Measurements from ENCODE around the gene NUS1. TPM values are rescaled to one million over a fixed set of nuclear protein-coding genes. Genes with fewer than 3 reads are reported as not detected.

The NUS1 gene
- total and polyA plus RNA-seq, 2 of the 4 experiments (the other 2 are of a cell fraction) = 11.8 to 19.6 TPM

DNA sequence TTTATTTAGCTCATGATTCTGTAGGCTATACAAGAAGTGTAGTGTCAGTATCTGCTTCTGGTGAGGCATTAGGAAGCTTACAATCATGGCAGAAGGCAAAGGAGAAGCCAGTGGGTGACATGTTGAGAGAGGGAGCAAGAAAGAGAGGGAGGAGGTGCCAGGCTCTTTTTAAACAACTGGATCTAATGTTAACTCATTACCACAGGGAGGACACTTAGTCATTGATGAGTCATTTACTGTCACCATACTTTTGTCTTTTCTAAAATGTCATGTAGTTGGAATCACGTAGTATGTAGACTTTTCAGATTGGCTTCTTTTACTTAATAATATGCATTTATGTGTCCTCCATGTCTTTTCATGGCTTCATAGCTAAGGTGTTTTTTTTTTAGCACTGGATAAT lies 58.1 kb downstream of the NUS1 start:
- H3K4me2 ChIP-seq (ENCODE audit: low read depth, low read length) = no peak overlapping the region
- ATAC-seq (ENCODE audit: low read depth) (no peak), DNase-seq (no peak)
- POLR2A ChIA-PET (ENCODE audit: unreplicated experiment) = no interaction called here
- H3K9ac ChIP-seq (ENCODE audit: low read depth, low read length) = no peak overlapping the region
- no peak overlapping the region for H3K14ac ChIP-seq (replicated peaks; ENCODE audit: low read depth, low read length)
- dilution Hi-C loops (cut with HindIII; ENCODE audit: low sequenced_read_pairs, unreplicated experiment) (no loop called here), in situ Hi-C loops (cut with MboI; ENCODE audit: low sequenced_read_pairs) (no loop called here), intact Hi-C loops (cut with micrococcal nuclease) (no loop called here)
- no peak overlapping the region for H2AK9ac ChIP-seq (replicated peaks; ENCODE audit: low read depth, low read length, poor library complexity)
- H2AFZ ChIP-seq (replicated peaks; ENCODE audit: low read length, poor library complexity) = no peak overlapping the region
- no peak overlapping the region for H3K4me3 ChIP-seq (ENCODE audit: insufficient read depth, low read depth, low read length)
- CTCF ChIA-PET = no interaction called here
- WGBS, 2 experiments (ENCODE audit: extremely low coverage in 2 of 2, insufficient read length in 1 of 2) = no CpG with 5 or more reads among the region's 1 CpG
- no peak overlapping the region for H2BK120ac ChIP-seq (ENCODE audit: low read depth, low read length)
- H3K4me1 ChIP-seq (ENCODE audit: control insufficient read depth, insufficient read depth, low read length) = no peaks in the 10 kb centered on the region
- no peak overlapping the region for H4K5ac ChIP-seq (ENCODE audit: low read depth, low read length)
- no peak overlapping the region for H2BK5ac ChIP-seq (ENCODE audit: low read depth, low read length, poor library complexity, severe bottlenecking)
- H2AK5ac ChIP-seq (ENCODE audit: low read depth, low read length) = no peak overlapping the region
- no peak overlapping the region for H2BK15ac ChIP-seq (ENCODE audit: low read depth, low read length)
- no peak overlapping the region for H3K4ac ChIP-seq (ENCODE audit: low read depth, low read length)
- TF ChIP-seq NFE2L2 (IDR thresholded peaks at IDR 0.05; ENCODE audit: low read depth, low read length) (no peak), RAD21 (IDR thresholded peaks at IDR 0.05; ENCODE audit: low read length) (no peak), MAZ (IDR thresholded peaks at IDR 0.05; ENCODE audit: borderline replicate concordance, low read depth, low read length) (no peak), FOS (IDR thresholded peaks at IDR 0.05; ENCODE audit: low read depth, low read length) (no peak), MXI1 (IDR thresholded peaks at IDR 0.05; ENCODE audit: borderline replicate concordance, low read depth, low read length) (no peak), RFX5 (IDR thresholded peaks at IDR 0.05; ENCODE audit: low read depth, low read length) (no peak), RCOR1 (IDR thresholded peaks at IDR 0.05; ENCODE audit: insufficient replicate concordance, low read length) (no peak), POLR2A (IDR thresholded peaks at IDR 0.05; ENCODE audit: low read depth, low read length) (no peak), CHD1 (IDR thresholded peaks at IDR 0.05; ENCODE audit: low read depth, low read length) (no peak), MAFK (IDR thresholded peaks at IDR 0.05; ENCODE audit: low read depth, low read length) (no peak), BHLHE40 (IDR thresholded peaks at IDR 0.05; ENCODE audit: low read depth, low read length) (no peak), SMC3 (IDR thresholded peaks at IDR 0.05; ENCODE audit: low read depth, low read length) (no peak), CEBPB (IDR thresholded peaks at IDR 0.05; ENCODE audit: low read depth, low read length) (no peak)
- TF ChIP-seq, protein P1, sequence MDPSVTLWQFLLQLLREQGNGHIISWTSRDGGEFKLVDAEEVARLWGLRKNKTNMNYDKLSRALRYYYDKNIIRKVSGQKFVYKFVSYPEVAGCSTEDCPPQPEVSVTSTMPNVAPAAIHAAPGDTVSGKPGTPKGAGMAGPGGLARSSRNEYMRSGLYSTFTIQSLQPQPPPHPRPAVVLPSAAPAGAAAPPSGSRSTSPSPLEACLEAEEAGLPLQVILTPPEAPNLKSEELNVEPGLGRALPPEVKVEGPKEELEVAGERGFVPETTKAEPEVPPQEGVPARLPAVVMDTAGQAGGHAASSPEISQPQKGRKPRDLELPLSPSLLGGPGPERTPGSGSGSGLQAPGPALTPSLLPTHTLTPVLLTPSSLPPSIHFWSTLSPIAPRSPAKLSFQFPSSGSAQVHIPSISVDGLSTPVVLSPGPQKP (IDR thresholded peaks at IDR 0.05; ENCODE audit: borderline replicate concordance, low read depth, low read length) = no peak
- TF ChIP-seq, protein P2, sequence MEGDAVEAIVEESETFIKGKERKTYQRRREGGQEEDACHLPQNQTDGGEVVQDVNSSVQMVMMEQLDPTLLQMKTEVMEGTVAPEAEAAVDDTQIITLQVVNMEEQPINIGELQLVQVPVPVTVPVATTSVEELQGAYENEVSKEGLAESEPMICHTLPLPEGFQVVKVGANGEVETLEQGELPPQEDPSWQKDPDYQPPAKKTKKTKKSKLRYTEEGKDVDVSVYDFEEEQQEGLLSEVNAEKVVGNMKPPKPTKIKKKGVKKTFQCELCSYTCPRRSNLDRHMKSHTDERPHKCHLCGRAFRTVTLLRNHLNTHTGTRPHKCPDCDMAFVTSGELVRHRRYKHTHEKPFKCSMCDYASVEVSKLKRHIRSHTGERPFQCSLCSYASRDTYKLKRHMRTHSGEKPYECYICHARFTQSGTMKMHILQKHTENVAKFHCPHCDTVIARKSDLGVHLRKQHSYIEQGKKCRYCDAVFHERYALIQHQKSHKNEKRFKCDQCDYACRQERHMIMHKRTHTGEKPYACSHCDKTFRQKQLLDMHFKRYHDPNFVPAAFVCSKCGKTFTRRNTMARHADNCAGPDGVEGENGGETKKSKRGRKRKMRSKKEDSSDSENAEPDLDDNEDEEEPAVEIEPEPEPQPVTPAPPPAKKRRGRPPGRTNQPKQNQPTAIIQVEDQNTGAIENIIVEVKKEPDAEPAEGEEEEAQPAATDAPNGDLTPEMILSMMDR (conservative IDR thresholded peaks at IDR 0.05; ENCODE audit: low read depth, low read length) = no peak
- TF ChIP-seq, protein P3, sequence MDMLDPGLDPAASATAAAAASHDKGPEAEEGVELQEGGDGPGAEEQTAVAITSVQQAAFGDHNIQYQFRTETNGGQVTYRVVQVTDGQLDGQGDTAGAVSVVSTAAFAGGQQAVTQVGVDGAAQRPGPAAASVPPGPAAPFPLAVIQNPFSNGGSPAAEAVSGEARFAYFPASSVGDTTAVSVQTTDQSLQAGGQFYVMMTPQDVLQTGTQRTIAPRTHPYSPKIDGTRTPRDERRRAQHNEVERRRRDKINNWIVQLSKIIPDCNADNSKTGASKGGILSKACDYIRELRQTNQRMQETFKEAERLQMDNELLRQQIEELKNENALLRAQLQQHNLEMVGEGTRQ (IDR thresholded peaks at IDR 0.05; ENCODE audit: low read depth, low read length) = no peak
- no peaks in the 10 kb centered on the region for H3K79me1 ChIP-seq (ENCODE audit: low read depth in 1 of 2, low read length in 2 of 2)
- no peak overlapping the region for H3K23ac ChIP-seq (ENCODE audit: low read depth, low read length)
- H3K9me1 ChIP-seq (ENCODE audit: insufficient read depth, low read length) = no peaks in the 10 kb centered on the region
- no peak overlapping the region for H3K27ac ChIP-seq (ENCODE audit: insufficient read depth, low read length)
- H3K9me3 ChIP-seq (ENCODE audit: control insufficient read depth, insufficient read depth, low read length) = no peaks in the 10 kb centered on the region
- H3K27me3 ChIP-seq (ENCODE audit: control insufficient read depth, insufficient read depth, low read length) = no peaks in the 10 kb centered on the region
- H3K18ac ChIP-seq (ENCODE audit: low read depth, low read length) = no peak overlapping the region
- H4K91ac ChIP-seq (ENCODE audit: insufficient read depth, low read depth, low read length) = no peak overlapping the region
- H3K36me3 ChIP-seq (ENCODE audit: control insufficient read depth, insufficient read depth, low read length) = no peaks in the 10 kb centered on the region
- no TSS peak for BruUV-seq (replicated peaks)
- no peaks in the 10 kb centered on the region for H4K20me1 ChIP-seq (ENCODE audit: insufficient read depth, low read length)
- no peak overlapping the region for H2BK20ac ChIP-seq (ENCODE audit: low read depth, low read length)
- H4K8ac ChIP-seq (ENCODE audit: low read depth in 2 of 2, low read length in 2 of 2) = no peak overlapping the region
- H3K56ac ChIP-seq (ENCODE audit: extremely low read depth, insufficient read depth, low read length) = no peak overlapping the region

All from IMR-90 (cell line).